A549 (cell line): ENCODE measurements around the gene SPAST. TPM values are rescaled to one million over a fixed set of nuclear protein-coding genes. Genes with fewer than 3 reads are reported as not detected.

Experiments
- ATAC-seq, 2 experiments: fragments of 200-7000 bp in 1 of 2; fragments of >200 bp in 1 of 2; cut with Nextera tagmentation in 1 of 2; cut with Tn5 transposase in 1 of 2; 3 replicates each; pipeline versions ENCODE4 v1.8.0 to v1.9.1; 2018 to 2020; ENCODE audit warnings: mild to moderate bottlenecking in 1 of 2, moderate library complexity in 1 of 2
- CTCF ChIA-PET: fragments of 300-600 bp; sonication (Branson Sonifier 250); formaldehyde crosslinking; extraction: SDS; loops from one replicate; lab custom pipeline; 2021; ENCODE audit warnings: antibody characterized with exemption, inconsistent platforms; lab: Yijun Ruan, JAX
- POLR2A ChIA-PET: fragments of 350-600 bp; formaldehyde crosslinking; extraction: SDS; loops from one replicate; lab custom pipeline; 2021; ENCODE audit warnings: antibody characterized with exemption, inconsistent platforms; lab: Yijun Ruan, JAX
- DNase-seq, 2 experiments: peaks; one replicate each; pipeline versions ENCODE4 v3.0.0 to v3.0.0-alpha.2; 2011 to 2016; ENCODE audit warnings: low read depth in 1 of 2, low spot score in 1 of 2
- FAIRE-seq: peaks from 2 replicates; lab custom pipeline; 2011; peaks lifted over from hg19 to GRCh38; lab: Jason Lieb, UNC
- H3K27ac ChIP-seq, 2 experiments: fragments of >200 bp; sonication (Bioruptor Twin); formaldehyde crosslinking; 3 replicates each; pipeline ENCODE4 v1.5.1; 2016 to 2017
- H3K4me1 ChIP-seq: fragments of >200 bp; sonication (Bioruptor Twin); formaldehyde crosslinking; 3 replicates; pipeline ENCODE4 v1.6.1; 2016
- H3K4me2 ChIP-seq: fragments of >200 bp; sonication (Bioruptor Twin); formaldehyde crosslinking; 3 replicates; pipeline ENCODE4 v1.6.1; 2016
- H3K4me3 ChIP-seq: fragments of >200 bp; sonication (Bioruptor Twin); formaldehyde crosslinking; 3 replicates; pipeline ENCODE4 v1.5.1; 2016
- H3K9me3 ChIP-seq: fragments of >200 bp; sonication (Bioruptor Twin); formaldehyde crosslinking; 3 replicates; pipeline ENCODE4 v1.6.1; 2016
- BHLHE40 ChIP-seq: IDR thresholded peaks from 2 replicates; pipeline ENCODE4 v1.6.1; 2012; ENCODE audit warnings: low read depth, low read length, inconsistent platforms
- CHD4 ChIP-seq: fragments of 200-600 bp; sonication (generic); IDR thresholded peaks from 2 replicates; pipeline ENCODE4 v1.6.1; 2016; ENCODE audit warnings: antibody characterized with exemption, mild to moderate bottlenecking, borderline replicate concordance
- EHF ChIP-seq: fragments of 250-450 bp; sonication (Bioruptor Pico); IDR thresholded peaks from 2 replicates; pipeline ENCODE4 v1.5.0; 2020; ENCODE audit warnings: mild to moderate bottlenecking
- EHMT2 ChIP-seq: fragments of 200-600 bp; sonication (generic); IDR thresholded peaks from 2 replicates; pipeline ENCODE4 v1.6.1; 2016; ENCODE audit warnings: antibody characterized with exemption, low read depth, mild to moderate bottlenecking, moderate library complexity
- EP300 ChIP-seq, 2 experiments: fragments of >200 bp; sonication (Bioruptor Twin); formaldehyde crosslinking; IDR thresholded peaks; 2 replicates in 1 of 2; 3 replicates in 1 of 2; pipeline ENCODE4 v1.6.1; 2016 to 2017
- ESRRA ChIP-seq: fragments of 150-350 bp; IDR thresholded peaks from 2 replicates; pipeline ENCODE4 v1.6.1; 2014; ENCODE audit warnings: mild to moderate bottlenecking, low read length, borderline replicate concordance
- FOSL2 ChIP-seq, 2 experiments: fragments of 450-650 bp in 1 of 2; fragments of >200 bp in 1 of 2; sonication (Bioruptor Twin) in 1 of 2; formaldehyde crosslinking; IDR thresholded peaks; 2 replicates each; pipeline versions ENCODE4 v1.5.0 to v1.6.1; 2016 to 2020; ENCODE audit warnings: mild to moderate bottlenecking in 1 of 2, moderate library complexity in 1 of 2
- FOXS1 ChIP-seq: fragments of 250-450 bp; sonication (Bioruptor Pico); IDR thresholded peaks from 2 replicates; pipeline ENCODE4 v1.5.0; 2020; ENCODE audit warnings: mild to moderate bottlenecking, moderate library complexity
- GATA3 ChIP-seq: IDR thresholded peaks from 2 replicates; pipeline ENCODE4 v1.6.1; 2012; ENCODE audit warnings: borderline replicate concordance
- HOXA7 ChIP-seq: fragments of 250-450 bp; sonication (Bioruptor Pico); IDR thresholded peaks from 2 replicates; pipeline ENCODE4 v1.5.0; 2020; ENCODE audit warnings: mild to moderate bottlenecking, moderate library complexity
- HOXB13 ChIP-seq: fragments of 250-450 bp; sonication (Bioruptor Pico); IDR thresholded peaks from 2 replicates; pipeline ENCODE4 v1.5.0; 2020; ENCODE audit warnings: low read depth, mild to moderate bottlenecking, moderate library complexity
- JUNB ChIP-seq: fragments of >200 bp; sonication (Bioruptor Twin); formaldehyde crosslinking; IDR thresholded peaks from 2 replicates; pipeline ENCODE4 v1.6.1; 2016
- MAFK ChIP-seq: fragments of 450-650 bp; IDR thresholded peaks from 2 replicates; pipeline ENCODE4 v1.6.1; 2014; ENCODE audit not compliant: partially characterized antibody
- NPAS2 ChIP-seq: fragments of 250-450 bp; sonication (Bioruptor Pico); IDR thresholded peaks from 2 replicates; pipeline ENCODE4 v1.8.0; 2022; ENCODE audit warnings: mild to moderate bottlenecking, moderate library complexity, borderline replicate concordance
- PHF8 ChIP-seq: fragments of 200-600 bp; sonication (generic); IDR thresholded peaks from 2 replicates; pipeline ENCODE4 v1.6.1; 2016; ENCODE audit warnings: low read depth, mild to moderate bottlenecking, antibody characterized with exemption, moderate library complexity, borderline replicate concordance
- POLR2AphosphoS2 ChIP-seq: conservative IDR thresholded peaks from 2 replicates; pipeline ENCODE4 v1.6.1; 2012; ENCODE audit warnings: low read length, improper control_type of control experiment, inconsistent platforms
- RAD21 ChIP-seq, 2 experiments: fragments of >200 bp in 1 of 2; sonication (Bioruptor Twin) in 1 of 2; formaldehyde crosslinking in 1 of 2; IDR thresholded peaks in 1 of 2; conservative IDR thresholded peaks in 1 of 2; 2 replicates in 1 of 2; 3 replicates in 1 of 2; pipeline ENCODE4 v1.6.1; 2012 to 2018; ENCODE audit warnings: inconsistent platforms in 1 of 2
- RARB ChIP-seq: fragments of 250-450 bp; sonication (Bioruptor Pico); IDR thresholded peaks from 2 replicates; pipeline ENCODE4 v1.8.0; 2021; ENCODE audit warnings: mild to moderate bottlenecking, moderate library complexity
- RFX5 ChIP-seq: fragments of 450-650 bp; IDR thresholded peaks from 2 replicates; pipeline ENCODE4 v1.7.1; 2014; ENCODE audit warnings: antibody characterized with exemption, mild to moderate bottlenecking, moderate library complexity
- SMC3 ChIP-seq: fragments of >200 bp; sonication (Bioruptor Twin); formaldehyde crosslinking; IDR thresholded peaks from 3 replicates; pipeline ENCODE4 v1.6.1; 2018; ENCODE audit warnings: inconsistent platforms
- SREBF2 ChIP-seq: fragments of 450-650 bp; IDR thresholded peaks from 2 replicates; pipeline ENCODE4 v1.6.1; 2014; ENCODE audit warnings: mild to moderate bottlenecking, moderate library complexity
- TFCP2L1 ChIP-seq: fragments of 250-450 bp; sonication (Bioruptor Pico); IDR thresholded peaks from 2 replicates; pipeline ENCODE4 v1.5.0; 2021; ENCODE audit warnings: mild to moderate bottlenecking
- WGBS: methylation state at CpG from one replicate; pipeline ENCODE4 v1.1.6; 2017; ENCODE audit errors: missing lambda C conversion rate; 5-methylcytosine and 5-hydroxymethylcytosine counted together
- polyA plus RNA-seq, 4 experiments: library from polyadenylated mRNA; depleted of rRNA in 3 of 4; stranded (reverse); fragments of >200 nt; fragmentation: RNase III in 1 of 4; extraction: RNeasy Plus Mini Kit Qiagen cat#74134 plus additional on column Dnase treatment in 1 of 4; gene quantifications; 2 replicates in 3 of 4; 3 replicates in 1 of 4; pipeline ENCODE4 v1.2.3, GENCODE V29; 2011 to 2017
- TF ChIP-seq, protein P1 (sequence below): IDR thresholded peaks from 2 replicates; pipeline ENCODE4 v1.6.1; 2012
- TF ChIP-seq, protein P2 (sequence below): fragments of 250-450 bp; sonication (Bioruptor Pico); IDR thresholded peaks from 2 replicates; pipeline ENCODE4 v1.5.0; 2020; ENCODE audit warnings: low read depth, mild to moderate bottlenecking, moderate library complexity
- TF ChIP-seq, protein P3 (sequence below): fragments of >200 bp; sonication (Bioruptor Twin); formaldehyde crosslinking; IDR thresholded peaks from 3 replicates; pipeline ENCODE4 v1.5.1; 2016
- TF ChIP-seq, protein P4 (sequence below): fragments of 200-600 bp; sonication (generic); IDR thresholded peaks from 2 replicates; pipeline ENCODE4 v1.6.1; 2016; ENCODE audit warnings: antibody characterized with exemption, mild to moderate bottlenecking, moderate library complexity
- TF ChIP-seq, protein P5 (sequence below): IDR thresholded peaks from 2 replicates; pipeline ENCODE4 v1.6.1; 2012

Gene SPAST
- polyA plus RNA-seq, 2 of the 4 experiments (the other 2 are of a cell fraction) = 18.7 to 36.3 TPM

DNA sequence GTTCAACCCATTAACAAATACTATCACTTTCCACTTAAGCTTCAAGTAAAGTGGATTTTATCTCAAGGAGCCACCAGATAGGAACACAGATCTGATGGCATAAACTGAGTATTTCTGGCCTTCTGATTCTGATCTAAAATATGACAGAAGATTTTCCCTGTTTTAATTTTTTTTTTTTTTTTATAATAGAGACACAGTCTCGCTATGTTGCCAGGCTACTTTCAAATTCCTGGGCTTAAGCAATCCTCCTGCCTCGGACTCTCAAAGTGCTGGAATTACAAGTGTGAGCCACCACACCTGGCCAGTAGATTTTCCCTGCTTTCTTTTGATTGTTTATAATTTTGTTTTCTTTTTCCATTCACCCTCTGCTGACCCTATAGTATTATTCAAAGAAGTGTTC lies 65.7 kb downstream of the SPAST start:
- no peaks in the 10 kb centered on the region for H3K9me3 ChIP-seq
- FAIRE-seq = no peak
- no peak for ATAC-seq
- no peak overlapping the region for H3K4me2 ChIP-seq
- peaks cover 6% of the 10 kb centered on the region for H3K4me1 ChIP-seq
- ChIA-PET CTCF (no interaction called here), POLR2A (no interaction called here)
- no peak for DNase-seq
- no peak overlapping the region for H3K4me3 ChIP-seq
- TF ChIP-seq, protein P1, sequence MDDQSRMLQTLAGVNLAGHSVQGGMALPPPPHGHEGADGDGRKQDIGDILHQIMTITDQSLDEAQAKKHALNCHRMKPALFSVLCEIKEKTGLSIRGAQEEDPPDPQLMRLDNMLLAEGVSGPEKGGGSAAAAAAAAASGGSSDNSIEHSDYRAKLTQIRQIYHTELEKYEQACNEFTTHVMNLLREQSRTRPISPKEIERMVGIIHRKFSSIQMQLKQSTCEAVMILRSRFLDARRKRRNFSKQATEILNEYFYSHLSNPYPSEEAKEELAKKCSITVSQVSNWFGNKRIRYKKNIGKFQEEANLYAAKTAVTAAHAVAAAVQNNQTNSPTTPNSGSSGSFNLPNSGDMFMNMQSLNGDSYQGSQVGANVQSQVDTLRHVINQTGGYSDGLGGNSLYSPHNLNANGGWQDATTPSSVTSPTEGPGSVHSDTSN = no peak
- H3K27ac ChIP-seq = no peak overlapping the region
- WGBS = 90% methylated on average over 2 of the region's 2 CpGs

DNA sequence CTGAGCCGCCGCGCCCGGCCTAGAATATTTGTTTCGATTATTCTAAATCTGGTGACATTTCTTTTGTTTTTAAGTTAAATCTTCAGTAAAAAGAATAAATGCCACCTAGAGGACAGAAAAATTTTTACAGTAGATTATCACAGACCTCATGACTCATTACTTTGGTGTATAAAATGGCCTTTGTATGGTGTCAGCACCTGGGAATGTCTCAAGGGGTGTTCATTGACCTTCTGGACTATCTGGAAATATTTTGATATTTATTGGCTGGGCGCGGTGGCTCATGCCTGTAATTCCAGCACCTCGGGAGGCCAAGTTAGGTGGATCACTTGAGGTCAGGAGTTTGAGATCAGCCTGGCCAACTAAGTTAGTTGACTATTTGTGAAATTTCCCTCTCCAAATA lies 72.1 kb downstream of the SPAST start:
- WGBS = 37% methylated on average over 8 of the region's 8 CpGs
- peaks cover 26% of the 10 kb centered on the region for H3K4me1 ChIP-seq
- no peaks in the 10 kb centered on the region for H3K9me3 ChIP-seq
- TF ChIP-seq SMC3 (peak; percentile 32; the same call in 1 of the 3 replicates), HOXA7 (CRISPR knock-in tag) (no peak), FOSL2 (IDR thresholded peaks at IDR 0.05) (peak; percentile 47; the same call in 1 of the 2 replicates), FOSL2 (CRISPR knock-in tag; IDR thresholded peaks at IDR 0.05) (peak; percentile 96), ESRRA (no peak; the same call in 1 of the 2 replicates), RFX5 (no peak), EHF (CRISPR knock-in tag) (no peak), EP300 (IDR thresholded peaks at IDR 0.05) (peak in 1 of 2 experiments; percentile 51; a peak in 1 of 5 replicates), BHLHE40 (no peak), HOXB13 (CRISPR knock-in tag) (peak; percentile 28; the same call in 1 of the 2 replicates), SREBF2 (no peak), JUNB (peak; percentile 33; the same call in 1 of the 2 replicates), GATA3 (peak; percentile 34; the same call in 1 of the 2 replicates), TFCP2L1 (CRISPR knock-in tag) (no peak), EHMT2 (no peak), POLR2AphosphoS2 (no peak), NPAS2 (CRISPR knock-in tag) (no peak), CHD4 (no peak), RAD21 (conservative IDR thresholded peaks at IDR 0.05 in 1 of 2, IDR thresholded peaks at IDR 0.05 in 1 of 2) (peak; percentile 28 to 43), MAFK (peak; percentile 42), PHF8 (no peak), FOXS1 (CRISPR knock-in tag) (no peak), RARB (0 out of 2 replicates have a peak, but pooled peaks have one; percentile 61)
- TF ChIP-seq, protein P2, sequence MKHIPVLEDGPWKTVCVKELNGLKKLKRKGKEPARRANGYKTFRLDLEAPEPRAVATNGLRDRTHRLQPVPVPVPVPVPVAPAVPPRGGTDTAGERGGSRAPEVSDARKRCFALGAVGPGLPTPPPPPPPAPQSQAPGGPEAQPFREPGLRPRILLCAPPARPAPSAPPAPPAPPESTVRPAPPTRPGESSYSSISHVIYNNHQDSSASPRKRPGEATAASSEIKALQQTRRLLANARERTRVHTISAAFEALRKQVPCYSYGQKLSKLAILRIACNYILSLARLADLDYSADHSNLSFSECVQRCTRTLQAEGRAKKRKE = no peak
- TF ChIP-seq, protein P3, sequence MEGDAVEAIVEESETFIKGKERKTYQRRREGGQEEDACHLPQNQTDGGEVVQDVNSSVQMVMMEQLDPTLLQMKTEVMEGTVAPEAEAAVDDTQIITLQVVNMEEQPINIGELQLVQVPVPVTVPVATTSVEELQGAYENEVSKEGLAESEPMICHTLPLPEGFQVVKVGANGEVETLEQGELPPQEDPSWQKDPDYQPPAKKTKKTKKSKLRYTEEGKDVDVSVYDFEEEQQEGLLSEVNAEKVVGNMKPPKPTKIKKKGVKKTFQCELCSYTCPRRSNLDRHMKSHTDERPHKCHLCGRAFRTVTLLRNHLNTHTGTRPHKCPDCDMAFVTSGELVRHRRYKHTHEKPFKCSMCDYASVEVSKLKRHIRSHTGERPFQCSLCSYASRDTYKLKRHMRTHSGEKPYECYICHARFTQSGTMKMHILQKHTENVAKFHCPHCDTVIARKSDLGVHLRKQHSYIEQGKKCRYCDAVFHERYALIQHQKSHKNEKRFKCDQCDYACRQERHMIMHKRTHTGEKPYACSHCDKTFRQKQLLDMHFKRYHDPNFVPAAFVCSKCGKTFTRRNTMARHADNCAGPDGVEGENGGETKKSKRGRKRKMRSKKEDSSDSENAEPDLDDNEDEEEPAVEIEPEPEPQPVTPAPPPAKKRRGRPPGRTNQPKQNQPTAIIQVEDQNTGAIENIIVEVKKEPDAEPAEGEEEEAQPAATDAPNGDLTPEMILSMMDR = peak; percentile 49
- TF ChIP-seq, protein P4, sequence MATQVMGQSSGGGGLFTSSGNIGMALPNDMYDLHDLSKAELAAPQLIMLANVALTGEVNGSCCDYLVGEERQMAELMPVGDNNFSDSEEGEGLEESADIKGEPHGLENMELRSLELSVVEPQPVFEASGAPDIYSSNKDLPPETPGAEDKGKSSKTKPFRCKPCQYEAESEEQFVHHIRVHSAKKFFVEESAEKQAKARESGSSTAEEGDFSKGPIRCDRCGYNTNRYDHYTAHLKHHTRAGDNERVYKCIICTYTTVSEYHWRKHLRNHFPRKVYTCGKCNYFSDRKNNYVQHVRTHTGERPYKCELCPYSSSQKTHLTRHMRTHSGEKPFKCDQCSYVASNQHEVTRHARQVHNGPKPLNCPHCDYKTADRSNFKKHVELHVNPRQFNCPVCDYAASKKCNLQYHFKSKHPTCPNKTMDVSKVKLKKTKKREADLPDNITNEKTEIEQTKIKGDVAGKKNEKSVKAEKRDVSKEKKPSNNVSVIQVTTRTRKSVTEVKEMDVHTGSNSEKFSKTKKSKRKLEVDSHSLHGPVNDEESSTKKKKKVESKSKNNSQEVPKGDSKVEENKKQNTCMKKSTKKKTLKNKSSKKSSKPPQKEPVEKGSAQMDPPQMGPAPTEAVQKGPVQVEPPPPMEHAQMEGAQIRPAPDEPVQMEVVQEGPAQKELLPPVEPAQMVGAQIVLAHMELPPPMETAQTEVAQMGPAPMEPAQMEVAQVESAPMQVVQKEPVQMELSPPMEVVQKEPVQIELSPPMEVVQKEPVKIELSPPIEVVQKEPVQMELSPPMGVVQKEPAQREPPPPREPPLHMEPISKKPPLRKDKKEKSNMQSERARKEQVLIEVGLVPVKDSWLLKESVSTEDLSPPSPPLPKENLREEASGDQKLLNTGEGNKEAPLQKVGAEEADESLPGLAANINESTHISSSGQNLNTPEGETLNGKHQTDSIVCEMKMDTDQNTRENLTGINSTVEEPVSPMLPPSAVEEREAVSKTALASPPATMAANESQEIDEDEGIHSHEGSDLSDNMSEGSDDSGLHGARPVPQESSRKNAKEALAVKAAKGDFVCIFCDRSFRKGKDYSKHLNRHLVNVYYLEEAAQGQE = no peak
- TF ChIP-seq, protein P5, sequence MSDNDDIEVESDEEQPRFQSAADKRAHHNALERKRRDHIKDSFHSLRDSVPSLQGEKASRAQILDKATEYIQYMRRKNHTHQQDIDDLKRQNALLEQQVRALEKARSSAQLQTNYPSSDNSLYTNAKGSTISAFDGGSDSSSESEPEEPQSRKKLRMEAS = peak; percentile 34; the same call in 1 of the 2 replicates
- ATAC-seq (peak; percentile 98 to 99), FAIRE-seq (peak; percentile 96), DNase-seq (peak; percentile 92 to 94)
- H3K27ac ChIP-seq = peak overlapping the region; percentile 62 to 70; a peak in 5 of 6 replicates
- POLR2A ChIA-PET = interaction anchor here (0.7 to 1.0 kb wide), 2 partner anchors 30 to 96 kb away, joined by 5 read pairs; partner anchors contain the start of genes DPY30 and SLC30A6
- CTCF ChIA-PET = interaction anchor here (1.4 to 2.1 kb wide), 2 partner anchors 10 to 109 kb away, joined by 3 to 12 read pairs; no protein-coding TSS in a partner anchor
- no peak overlapping the region for H3K4me3 ChIP-seq
- H3K4me2 ChIP-seq = peak overlapping the region; percentile 47
